NCI-H187 (cell line): Measurements from ENCODE around the gene DACH1.
"Not testable (repeated sequence)": the region's sequence is repeated elsewhere in the genome, so short reads cannot be mapped to it uniquely, and the experiment has no call there.

Experiments used
- DNase-seq, 2 experiments: peaks; one replicate each; lab custom pipeline; 2025; lab: John Stamatoyannopoulos, UW

DACH1 gene

GRCh38 chr13:71865874-71866334 is 1.1 kb downstream of the DACH1 start:
- DNase-seq: no peak

- no peak for DNase-seq
Measured at GRCh38 chr13:71864986-71865873, 1.8 kb downstream of the DACH1 start.

- DNase-seq: no peak
Measured at GRCh38 chr13:71864094-71864985, 2.7 kb downstream of the DACH1 start.

- no peak for DNase-seq
Measured at GRCh38 chr13:71863254-71863865, 3.6 kb downstream of the DACH1 start.

- DNase-seq: no peak
Measured at GRCh38 chr13:71862459-71862943, 4.5 kb downstream of the DACH1 start.

GRCh38 chr13:71861769-71862458 is 5.1 kb downstream of the DACH1 start:
- DNase-seq: no peak

- DNase-seq: no peak
Measured at GRCh38 chr13:71860547-71861138, 6.4 kb downstream of the DACH1 start.

- no peak for DNase-seq
Measured at GRCh38 chr13:71858647-71859046, 8.4 kb downstream of the DACH1 start.

GRCh38 chr13:71856548-71857043 is 10.4 kb downstream of the DACH1 start:
- DNase-seq: no peak

- no peak for DNase-seq
Measured at GRCh38 chr13:71854401-71854800, 12.6 kb downstream of the DACH1 start.

GRCh38 chr13:71853725-71854124 is 13.3 kb downstream of the DACH1 start:
- no peak for DNase-seq

GRCh38 chr13:71852736-71853135 is 14.3 kb downstream of the DACH1 start:
- no peak for DNase-seq

- no peak for DNase-seq
Measured at GRCh38 chr13:71851498-71852409, 15.2 kb downstream of the DACH1 start.

- no peak for DNase-seq
Measured at GRCh38 chr13:71842003-71842402, 25.0 kb downstream of the DACH1 start.

- no peak for DNase-seq
Measured at GRCh38 chr13:71838842-71839241, 28.2 kb downstream of the DACH1 start.

- not testable (repeated sequence) for DNase-seq
Measured at GRCh38 chr13:71837582-71837981, 29.4 kb downstream of the DACH1 start.

GRCh38 chr13:71831716-71832115 is 35.3 kb downstream of the DACH1 start:
- DNase-seq: no peak

GRCh38 chr13:71830736-71831135 is 36.3 kb downstream of the DACH1 start:
- DNase-seq: no peak

- no peak for DNase-seq
Measured at GRCh38 chr13:71830323-71830722, 36.7 kb downstream of the DACH1 start.

GRCh38 chr13:71829547-71829946 is 37.5 kb downstream of the DACH1 start:
- no peak for DNase-seq
